Transverse colon (tissue), 4 donors: ENCODE data around the gene MGAT5. TPM values are rescaled to one million over a fixed set of nuclear protein-coding genes. Genes with fewer than 3 reads are reported as not detected.

Source experiments
- DNase-seq: peaks from one replicate; pipeline ENCODE4 v3.0.0-alpha.2; 2019
- H3K27ac ChIP-seq, 4 donors: fragments of 200-600 bp; sonication (generic); 2 replicates each; pipeline ENCODE4 v1.5.1; 2016 to 2018; ENCODE audit warnings: inconsistent platforms in 4 of 4
- H3K27me3 ChIP-seq: fragments of 200-600 bp; sonication (generic); 2 replicates; pipeline ENCODE4 v1.5.1; 2017; ENCODE audit warnings: inconsistent platforms
- H3K36me3 ChIP-seq, 4 donors: fragments of 200-600 bp; sonication (generic); 2 replicates each; pipeline ENCODE4 v1.5.1; 2017 to 2019; ENCODE audit warnings: inconsistent platforms in 4 of 4
- H3K4me1 ChIP-seq, 4 donors: fragments of 200-600 bp; sonication (generic); 2 replicates each; pipeline ENCODE4 v1.5.1; 2017 to 2020; ENCODE audit warnings: inconsistent platforms in 4 of 4
- H3K4me3 ChIP-seq, 4 donors: fragments of 200-600 bp; sonication (generic); 1 replicate in 1 of 4; 2 replicates in 3 of 4; pipeline versions ENCODE4 v1.5.1 to v1.6.1; 2017 to 2019; ENCODE audit warnings: inconsistent platforms in 4 of 4
- H3K9me3 ChIP-seq, 2 donors: fragments of 200-600 bp; sonication (generic); 2 replicates each; pipeline ENCODE4 v1.5.1; 2017 to 2019; ENCODE audit warnings: inconsistent platforms in 2 of 2
- EP300 ChIP-seq: sonication (generic); formaldehyde crosslinking; IDR thresholded peaks from one replicate; pipeline ENCODE4 v1.6.1; 2017; ENCODE audit warnings: antibody characterized with exemption, low read depth
- POLR2A ChIP-seq: fragments of 450-650 bp; IDR thresholded peaks from one replicate; pipeline ENCODE4 v1.6.1; 2016; ENCODE audit warnings: antibody characterized with exemption, mild to moderate bottlenecking, moderate library complexity
- POLR2AphosphoS5 ChIP-seq, 3 donors: sonication (generic); formaldehyde crosslinking; IDR thresholded peaks; one replicate each; pipeline ENCODE4 v1.6.1; 2016; ENCODE audit warnings: antibody characterized with exemption in 3 of 3
- WGBS, 2 donors: methylation state at CpG; one replicate each; pipeline ENCODE4 v1.1.5; 2018; ENCODE audit warnings: low coverage in 1 of 2; 5-methylcytosine and 5-hydroxymethylcytosine counted together
- in situ Hi-C, 4 donors: fragments of 200-750 bp; cut with MboI; loops; one replicate each; pipeline versions ENCODE4 v1.15.0 to v1.15.1; 2017; ENCODE audit warnings: low sequenced_read_pairs in 3 of 4, low pct_ligation_motif_present in 1 of 4, low pct_unique_long_range_greater_than_20kb in 1 of 4
- intact Hi-C: fragments of 100-400 bp; cut with DNase I; formaldehyde crosslinking; loops from one replicate; pipeline ENCODE4 v1.15.1; 2023; ENCODE audit warnings: low total_unique reads
- total RNA-seq, 4 donors: library from RNA; depleted of rRNA; stranded (reverse); fragments of >200 nt; gene quantifications; one replicate each; pipeline ENCODE4 v1.1.0, GENCODE V29; 2016
- TF ChIP-seq, protein P1 (sequence below), 5 experiments: fragments of 200-600 bp in 3 of 5; fragments of 450-650 bp in 2 of 5; sonication (generic) in 3 of 5; IDR thresholded peaks; 1 replicate in 2 of 5; 2 replicates in 3 of 5; pipeline ENCODE4 v1.5.1; 2016 to 2017; ENCODE audit warnings: antibody characterized with exemption in 5 of 5, inconsistent platforms in 3 of 5, mild to moderate bottlenecking in 2 of 5, moderate library complexity in 1 of 5

The MGAT5 gene
- total RNA-seq, 4 donors from 2014 or later = 23.6 to 67.6 (median 55.2) TPM

- no peak for TF ChIP-seq EP300
- TF ChIP-seq POLR2AphosphoS5 (IDR thresholded peaks at IDR 0.05) = no peak
- no peak for TF ChIP-seq POLR2A
- TF ChIP-seq, protein P1, sequence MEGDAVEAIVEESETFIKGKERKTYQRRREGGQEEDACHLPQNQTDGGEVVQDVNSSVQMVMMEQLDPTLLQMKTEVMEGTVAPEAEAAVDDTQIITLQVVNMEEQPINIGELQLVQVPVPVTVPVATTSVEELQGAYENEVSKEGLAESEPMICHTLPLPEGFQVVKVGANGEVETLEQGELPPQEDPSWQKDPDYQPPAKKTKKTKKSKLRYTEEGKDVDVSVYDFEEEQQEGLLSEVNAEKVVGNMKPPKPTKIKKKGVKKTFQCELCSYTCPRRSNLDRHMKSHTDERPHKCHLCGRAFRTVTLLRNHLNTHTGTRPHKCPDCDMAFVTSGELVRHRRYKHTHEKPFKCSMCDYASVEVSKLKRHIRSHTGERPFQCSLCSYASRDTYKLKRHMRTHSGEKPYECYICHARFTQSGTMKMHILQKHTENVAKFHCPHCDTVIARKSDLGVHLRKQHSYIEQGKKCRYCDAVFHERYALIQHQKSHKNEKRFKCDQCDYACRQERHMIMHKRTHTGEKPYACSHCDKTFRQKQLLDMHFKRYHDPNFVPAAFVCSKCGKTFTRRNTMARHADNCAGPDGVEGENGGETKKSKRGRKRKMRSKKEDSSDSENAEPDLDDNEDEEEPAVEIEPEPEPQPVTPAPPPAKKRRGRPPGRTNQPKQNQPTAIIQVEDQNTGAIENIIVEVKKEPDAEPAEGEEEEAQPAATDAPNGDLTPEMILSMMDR (IDR thresholded peaks at IDR 0.05) = no peak
- DNase-seq = no peak
- intact Hi-C loops (no loop called here), in situ Hi-C loops (no loop called here)
- H3K27ac ChIP-seq = no peak overlapping the region
- H3K9me3 ChIP-seq = no peaks in the 10 kb centered on the region
- H3K36me3 ChIP-seq = no peaks in the 10 kb centered on the region
- H3K4me1 ChIP-seq = no peaks in the 10 kb centered on the region
- H3K27me3 ChIP-seq = peaks cover 6% of the 10 kb centered on the region
- WGBS, 2 donors = 74 to 84% methylated on average over 3 to 4 of the region's 4 CpGs
- no peak overlapping the region for H3K4me3 ChIP-seq
Observed at GRCh38 chr2:134491022-134491421, 237.2 kb downstream of the MGAT5 start.

DNA sequence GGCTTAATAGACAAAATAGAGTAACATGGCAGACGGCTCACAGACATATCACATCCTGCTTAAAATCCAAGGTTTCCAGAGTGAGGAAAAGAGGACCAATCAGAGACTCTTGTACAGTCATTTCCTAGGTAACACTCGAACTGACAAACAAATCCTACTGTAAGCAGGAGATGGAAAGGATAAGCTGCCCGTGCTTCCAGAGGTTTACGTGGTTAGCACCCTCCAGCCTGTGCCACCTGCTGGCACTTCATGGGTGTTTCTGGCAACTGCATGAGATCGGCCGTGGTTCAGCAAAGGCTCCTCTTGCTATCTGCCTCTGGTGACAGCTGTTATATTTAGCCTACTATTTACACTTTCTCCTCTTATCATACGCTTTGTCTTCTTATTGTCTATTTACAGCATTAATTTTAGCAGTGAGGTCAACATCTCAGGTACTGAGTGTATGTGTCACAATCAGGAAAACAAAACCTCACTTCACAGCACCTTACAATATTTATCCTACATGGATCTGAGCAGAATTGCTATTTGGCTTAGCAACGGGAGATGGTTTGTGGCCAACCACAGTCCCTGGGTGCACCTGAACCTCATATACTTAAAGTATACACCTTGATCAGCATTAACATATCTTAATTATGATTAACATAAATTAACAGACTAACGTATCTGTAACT lies 238.0 kb downstream of the MGAT5 start:
- Histone ChIP-seq H3K27ac (no peak overlapping the region), H3K4me3 (no peak overlapping the region)
- DNase-seq = no peak

GRCh38 chr2:134493797-134494196 lies 239.9 kb downstream of the MGAT5 start:
- H3K36me3 ChIP-seq = no peaks in the 10 kb centered on the region
- 89 to 93% methylated on average over 2 to 4 of the region's 4 CpGs for WGBS, 2 donors
- no peak overlapping the region for H3K27ac ChIP-seq
- in situ Hi-C loops = no loop called here
- no peaks in the 10 kb centered on the region for H3K4me1 ChIP-seq
- intact Hi-C loops = no loop called here
- no peaks in the 10 kb centered on the region for H3K9me3 ChIP-seq
- TF ChIP-seq, protein P1 (IDR thresholded peaks at IDR 0.05) = no peak
- no peak for TF ChIP-seq EP300
- H3K27me3 ChIP-seq = peaks cover 6% of the 10 kb centered on the region
- DNase-seq = no peak
- H3K4me3 ChIP-seq = no peak overlapping the region

More for the DNA sequence above, 238.0 kb downstream of the MGAT5 start:
- TF ChIP-seq POLR2A = no peak
- TF ChIP-seq, protein P1 (IDR thresholded peaks at IDR 0.05) = peak in 1 of 5 experiments; percentile 13
- Histone ChIP-seq H3K4me1 (no peaks in the 10 kb centered on the region), H3K27me3 (peaks cover 6% of the 10 kb centered on the region), H3K9me3 (no peaks in the 10 kb centered on the region), H3K36me3 (no peaks in the 10 kb centered on the region)
- in situ Hi-C loops (no loop called here), intact Hi-C loops (no loop called here)
- 28 to 35% methylated on average over 5 to 9 of the region's 9 CpGs for WGBS, 2 donors

- Histone ChIP-seq H3K36me3 (no peaks in the 10 kb centered on the region), H3K9me3 (no peaks in the 10 kb centered on the region), H3K4me1 (no peaks in the 10 kb centered on the region), H3K4me3 (no peak overlapping the region), H3K27me3 (no peaks in the 10 kb centered on the region), H3K27ac (no peak overlapping the region)
- no peak for DNase-seq
- intact Hi-C loops = no loop called here
- WGBS, 2 donors = 80 to 100% methylated on average over 1 to 7 of the region's 7 CpGs
- in situ Hi-C loops = no loop called here
- TF ChIP-seq, protein P1 (IDR thresholded peaks at IDR 0.05) = no peak
- no peak for TF ChIP-seq EP300
- TF ChIP-seq POLR2AphosphoS5 (IDR thresholded peaks at IDR 0.05) = no peak
- no peak for TF ChIP-seq POLR2A
Observed at GRCh38 chr2:134498654-134499053, 244.8 kb downstream of the MGAT5 start.
